HAP-1 (cell line): ENCODE data around the gene ASTN2.

Source experiments
- DNase-seq, 2 experiments: peaks; one replicate each; pipeline ENCODE4 v3.0.0-alpha.2; 2016 to 2020; ENCODE audit warnings: low spot score in 2 of 2
- H3K27me3 ChIP-seq: fragments of 250-450 bp; sonication (Bioruptor Pico); 2 replicates; pipeline ENCODE4 v1.5.1; 2020; ENCODE audit warnings: low read depth, mild to moderate bottlenecking, moderate library complexity
- H3K36me3 ChIP-seq: fragments of 250-450 bp; sonication (Bioruptor Pico); replicated peaks from 2 replicates; pipeline ENCODE4 v1.5.1; 2020; ENCODE audit warnings: mild to moderate bottlenecking
- H3K4me1 ChIP-seq: fragments of 250-450 bp; sonication (Bioruptor Pico); 2 replicates; pipeline ENCODE4 v1.5.1; 2020; ENCODE audit warnings: mild to moderate bottlenecking
- H3K4me3 ChIP-seq: fragments of 250-450 bp; sonication (Bioruptor Pico); 2 replicates; pipeline ENCODE4 v1.5.1; 2020; ENCODE audit warnings: mild to moderate bottlenecking, moderate library complexity
- H3K9me3 ChIP-seq: fragments of 250-450 bp; sonication (Bioruptor Pico); 2 replicates; pipeline ENCODE4 v1.5.1; 2020; ENCODE audit warnings: mild to moderate bottlenecking, moderate library complexity
- in situ Hi-C: fragments of 300-500 bp; cut with MboI; formaldehyde crosslinking; loops from 3 replicates; pipeline ENCODE4 v1.14.3; 2020; ENCODE audit warnings: low sequenced_read_pairs, inconsistent platforms, mixed read lengths

The ASTN2 gene

GRCh38 chr9:117126871-117127270 is 288.0 kb downstream of the ASTN2 start:
- H3K27me3 ChIP-seq = no peaks in the 10 kb centered on the region
- in situ Hi-C loops = no loop called here
- H3K4me3 ChIP-seq = no peak overlapping the region
- DNase-seq = no peak
- H3K36me3 ChIP-seq = no peaks in the 10 kb centered on the region
- no peaks in the 10 kb centered on the region for H3K9me3 ChIP-seq
- H3K4me1 ChIP-seq = no peaks in the 10 kb centered on the region; the same call in 1 of the 2 replicates

GRCh38 chr9:117125531-117125930 is 289.3 kb downstream of the ASTN2 start:
- Histone ChIP-seq H3K4me1 (no peaks in the 10 kb centered on the region), H3K27me3 (no peaks in the 10 kb centered on the region), H3K9me3 (no peaks in the 10 kb centered on the region), H3K4me3 (no peak overlapping the region), H3K36me3 (no peaks in the 10 kb centered on the region)
- DNase-seq = no peak
- in situ Hi-C loops = no loop called here

- no peaks in the 10 kb centered on the region for H3K4me1 ChIP-seq
- no peaks in the 10 kb centered on the region for H3K9me3 ChIP-seq
- no peaks in the 10 kb centered on the region for H3K27me3 ChIP-seq
- in situ Hi-C loops = no loop called here
- no peak for DNase-seq
- no peaks in the 10 kb centered on the region for H3K36me3 ChIP-seq
- H3K4me3 ChIP-seq = no peak overlapping the region
These were observed 291.1 kb downstream of the ASTN2 start for GRCh38 chr9:117123729-117124128.

GRCh38 chr9:117122953-117123352 is 291.9 kb downstream of the ASTN2 start:
- H3K9me3 ChIP-seq = no peaks in the 10 kb centered on the region
- H3K36me3 ChIP-seq = no peaks in the 10 kb centered on the region
- H3K4me3 ChIP-seq = no peak overlapping the region
- no peak for DNase-seq
- H3K4me1 ChIP-seq = no peaks in the 10 kb centered on the region
- no peaks in the 10 kb centered on the region for H3K27me3 ChIP-seq
- in situ Hi-C loops = no loop called here

- Histone ChIP-seq H3K27me3 (no peaks in the 10 kb centered on the region), H3K9me3 (no peaks in the 10 kb centered on the region), H3K4me3 (no peak overlapping the region), H3K4me1 (no peaks in the 10 kb centered on the region), H3K36me3 (no peaks in the 10 kb centered on the region)
- DNase-seq = no peak
- in situ Hi-C loops = no loop called here
These were observed 292.8 kb downstream of the ASTN2 start for GRCh38 chr9:117122102-117122501.

GRCh38 chr9:117121316-117121715 is 293.5 kb downstream of the ASTN2 start:
- Histone ChIP-seq H3K4me1 (no peaks in the 10 kb centered on the region), H3K27me3 (no peaks in the 10 kb centered on the region), H3K9me3 (no peaks in the 10 kb centered on the region), H3K36me3 (no peaks in the 10 kb centered on the region), H3K4me3 (no peak overlapping the region)
- no peak for DNase-seq
- in situ Hi-C loops = no loop called here

- Histone ChIP-seq H3K4me3 (no peak overlapping the region), H3K4me1 (no peaks in the 10 kb centered on the region), H3K27me3 (no peaks in the 10 kb centered on the region), H3K9me3 (no peaks in the 10 kb centered on the region), H3K36me3 (no peaks in the 10 kb centered on the region)
- no peak for DNase-seq
- in situ Hi-C loops = no loop called here
These were observed 294.8 kb downstream of the ASTN2 start for GRCh38 chr9:117120061-117120460.

- H3K36me3 ChIP-seq = no peaks in the 10 kb centered on the region
- H3K4me3 ChIP-seq = no peak overlapping the region
- no peaks in the 10 kb centered on the region for H3K4me1 ChIP-seq
- no peaks in the 10 kb centered on the region for H3K27me3 ChIP-seq
- in situ Hi-C loops = no loop called here
- DNase-seq = no peak
- no peaks in the 10 kb centered on the region for H3K9me3 ChIP-seq
These were observed 298.8 kb downstream of the ASTN2 start for GRCh38 chr9:117116084-117116483.

- in situ Hi-C loops = no loop called here
- Histone ChIP-seq H3K9me3 (no peaks in the 10 kb centered on the region), H3K4me1 (no peaks in the 10 kb centered on the region), H3K36me3 (no peaks in the 10 kb centered on the region), H3K4me3 (no peak overlapping the region), H3K27me3 (no peaks in the 10 kb centered on the region)
- DNase-seq = no peak
These were observed 300.1 kb downstream of the ASTN2 start for GRCh38 chr9:117114768-117115167.

- Histone ChIP-seq H3K9me3 (no peaks in the 10 kb centered on the region), H3K4me1 (no peaks in the 10 kb centered on the region), H3K4me3 (no peak overlapping the region), H3K36me3 (no peaks in the 10 kb centered on the region), H3K27me3 (no peaks in the 10 kb centered on the region)
- in situ Hi-C loops = no loop called here
- DNase-seq = no peak
These were observed 310.0 kb downstream of the ASTN2 start for GRCh38 chr9:117104716-117105495.

- no peak for DNase-seq
- in situ Hi-C loops = no loop called here
- H3K9me3 ChIP-seq = no peaks in the 10 kb centered on the region
- no peaks in the 10 kb centered on the region for H3K4me1 ChIP-seq
- H3K4me3 ChIP-seq = no peak overlapping the region
- H3K27me3 ChIP-seq = no peaks in the 10 kb centered on the region
- H3K36me3 ChIP-seq = no peaks in the 10 kb centered on the region
These were observed 310.7 kb downstream of the ASTN2 start for GRCh38 chr9:117104206-117104605.

GRCh38 chr9:117103438-117104110 is 311.3 kb downstream of the ASTN2 start:
- Histone ChIP-seq H3K9me3 (no peaks in the 10 kb centered on the region), H3K36me3 (no peaks in the 10 kb centered on the region), H3K4me1 (no peaks in the 10 kb centered on the region), H3K27me3 (no peaks in the 10 kb centered on the region), H3K4me3 (no peak overlapping the region)
- in situ Hi-C loops = no loop called here
- DNase-seq = no peak

- no peaks in the 10 kb centered on the region for H3K27me3 ChIP-seq
- H3K36me3 ChIP-seq = no peaks in the 10 kb centered on the region
- DNase-seq = no peak
- H3K9me3 ChIP-seq = no peaks in the 10 kb centered on the region
- H3K4me3 ChIP-seq = no peak overlapping the region
- H3K4me1 ChIP-seq = no peaks in the 10 kb centered on the region
- in situ Hi-C loops = no loop called here
These were observed 313.8 kb downstream of the ASTN2 start for GRCh38 chr9:117101008-117101407.

GRCh38 chr9:117098331-117098730 is 316.5 kb downstream of the ASTN2 start:
- no peaks in the 10 kb centered on the region for H3K9me3 ChIP-seq
- in situ Hi-C loops = no loop called here
- DNase-seq = no peak
- H3K36me3 ChIP-seq = no peaks in the 10 kb centered on the region
- no peaks in the 10 kb centered on the region for H3K27me3 ChIP-seq
- H3K4me3 ChIP-seq = no peak overlapping the region
- H3K4me1 ChIP-seq = no peaks in the 10 kb centered on the region
